HG03457 (cell line): Measurements from ENCODE around the gene PPP4C.
"Not testable (repeated sequence)": the region's sequence is repeated elsewhere in the genome, so short reads cannot be mapped to it uniquely, and the experiment has no call there.

Experiments
- ATAC-seq: cut with Tn5 transposase; IDR thresholded peaks from one replicate; pipeline ENCODE4 v1.9.1; 2021; ENCODE audit warnings: moderate number of reproducible peaks; ENCODE audit not compliant: unreplicated experiment

PPP4C gene

GRCh38 chr16:30122604-30123160 is 46.9 kb downstream of the PPP4C start:
- ATAC-seq, result no peak

DNA sequence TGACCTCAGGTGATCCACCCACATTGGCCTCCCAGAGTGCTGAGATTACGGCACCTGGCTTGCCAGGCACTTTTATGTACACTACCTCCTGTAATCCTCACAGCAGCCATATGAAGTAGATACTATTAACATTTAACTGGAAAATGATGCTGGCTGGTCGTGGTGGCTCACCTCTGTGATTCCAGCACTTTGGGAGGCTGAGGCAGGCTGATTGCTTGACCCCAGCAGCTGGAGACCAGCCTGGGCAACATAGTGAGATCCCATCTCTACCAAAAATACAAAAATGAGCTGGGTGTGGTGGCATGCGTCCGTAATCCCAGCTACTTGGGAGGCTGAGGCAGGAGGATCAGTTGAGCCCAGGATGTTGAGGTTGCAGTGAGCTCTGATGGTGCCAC is 49.2 kb downstream of the PPP4C start:
- ATAC-seq, result no peak

DNA sequence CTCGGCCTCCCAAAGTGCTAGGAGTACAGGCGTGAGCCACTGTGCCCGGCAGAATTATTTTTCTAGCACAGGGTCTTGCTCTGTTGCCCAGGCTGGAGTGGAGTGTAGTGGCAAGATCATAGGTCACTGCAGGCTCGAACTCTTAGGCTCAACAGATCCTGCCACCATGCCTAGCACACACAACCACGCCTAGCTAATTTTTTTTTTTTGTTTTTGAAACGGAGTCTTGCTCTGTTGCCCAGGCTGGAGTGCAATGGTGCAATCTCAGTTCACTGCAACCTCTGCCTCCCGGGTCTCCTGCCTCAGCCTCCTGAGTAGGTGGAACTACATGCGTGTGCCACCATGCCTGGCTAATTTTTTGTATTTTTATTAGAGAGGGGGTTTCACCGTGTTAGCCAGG is 49.9 kb downstream of the PPP4C start:
- not testable (repeated sequence) for ATAC-seq

GRCh38 chr16:30127993-30128392 is 52.2 kb downstream of the PPP4C start:
- no peak for ATAC-seq

GRCh38 chr16:30131869-30132475 is 56.2 kb downstream of the PPP4C start:
- ATAC-seq, result no peak

DNA sequence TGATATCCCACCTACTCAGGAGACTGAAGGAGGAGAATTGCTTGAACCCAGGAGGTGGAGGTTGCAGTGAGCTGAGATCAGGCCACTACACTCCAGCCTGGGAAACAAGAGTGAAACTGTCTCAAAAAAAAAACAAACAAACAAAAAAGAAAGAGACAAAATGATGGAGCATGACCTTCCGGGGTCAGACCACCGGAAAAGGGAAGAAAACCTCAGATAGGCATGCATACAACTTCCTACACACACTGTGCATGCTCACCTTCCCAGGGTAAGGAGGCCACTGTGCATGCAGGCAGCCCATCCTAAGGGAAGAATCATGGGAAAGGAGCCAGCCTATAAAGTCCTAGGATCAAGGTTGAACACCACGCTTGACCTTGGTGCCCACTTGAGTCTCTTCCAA is 56.8 kb downstream of the PPP4C start:
- no peak for ATAC-seq
